SKM-1 (cell line): ENCODE results near the gene MICOS13.
"Not testable (repeated sequence)": the region's sequence is repeated elsewhere in the genome, so short reads cannot be mapped to it uniquely, and the experiment has no call there.

ENCODE experiments used
- DNase-seq: peaks from one replicate; lab custom pipeline; 2025; ENCODE audit not compliant: unreplicated experiment; lab: John Stamatoyannopoulos, UW

Gene MICOS13

GRCh38 chr19:5680437-5681368 is at the start of gene MICOS13, which contains the start of gene HSD11B1L:
Gene MICOS13 (minus strand): TSS chr19:5680516. CDS start chr19:5680486, 30 bp downstream.
Gene HSD11B1L (plus strand): TSS chr19:5681027. CDS start chr19:5684833, 3,806 bp downstream.
- peak; percentile 96 for DNase-seq

DNA sequence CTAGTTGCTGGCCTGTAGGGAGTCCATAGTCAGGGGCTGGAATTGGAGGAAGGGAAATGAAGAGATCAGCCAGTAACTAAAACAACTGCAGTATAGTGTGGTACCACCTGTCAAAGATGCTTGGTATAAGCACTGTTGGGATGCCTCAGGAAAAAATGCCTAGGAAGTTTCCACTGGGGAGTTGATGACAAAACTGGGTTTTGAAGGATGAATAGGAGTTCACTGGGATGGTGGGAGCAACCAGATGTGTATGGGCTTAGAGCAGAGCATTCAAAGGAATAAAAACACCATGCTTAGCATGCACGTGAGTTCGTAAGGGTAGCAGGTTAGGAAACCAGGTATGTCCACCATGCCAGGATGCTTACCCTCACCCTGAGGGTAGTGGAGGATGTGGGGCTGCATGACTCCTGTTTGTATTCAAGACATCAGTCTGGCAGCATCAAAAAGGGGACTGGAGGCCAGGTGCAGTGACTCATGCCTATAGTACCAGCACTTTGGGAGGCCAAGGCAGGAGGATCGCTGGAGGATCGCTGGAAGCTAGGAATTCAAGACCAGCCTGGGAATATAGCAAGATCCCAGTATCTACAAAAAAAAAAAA is 47.2 kb upstream of the MICOS13 start:
- DNase-seq, result no peak

DNA sequence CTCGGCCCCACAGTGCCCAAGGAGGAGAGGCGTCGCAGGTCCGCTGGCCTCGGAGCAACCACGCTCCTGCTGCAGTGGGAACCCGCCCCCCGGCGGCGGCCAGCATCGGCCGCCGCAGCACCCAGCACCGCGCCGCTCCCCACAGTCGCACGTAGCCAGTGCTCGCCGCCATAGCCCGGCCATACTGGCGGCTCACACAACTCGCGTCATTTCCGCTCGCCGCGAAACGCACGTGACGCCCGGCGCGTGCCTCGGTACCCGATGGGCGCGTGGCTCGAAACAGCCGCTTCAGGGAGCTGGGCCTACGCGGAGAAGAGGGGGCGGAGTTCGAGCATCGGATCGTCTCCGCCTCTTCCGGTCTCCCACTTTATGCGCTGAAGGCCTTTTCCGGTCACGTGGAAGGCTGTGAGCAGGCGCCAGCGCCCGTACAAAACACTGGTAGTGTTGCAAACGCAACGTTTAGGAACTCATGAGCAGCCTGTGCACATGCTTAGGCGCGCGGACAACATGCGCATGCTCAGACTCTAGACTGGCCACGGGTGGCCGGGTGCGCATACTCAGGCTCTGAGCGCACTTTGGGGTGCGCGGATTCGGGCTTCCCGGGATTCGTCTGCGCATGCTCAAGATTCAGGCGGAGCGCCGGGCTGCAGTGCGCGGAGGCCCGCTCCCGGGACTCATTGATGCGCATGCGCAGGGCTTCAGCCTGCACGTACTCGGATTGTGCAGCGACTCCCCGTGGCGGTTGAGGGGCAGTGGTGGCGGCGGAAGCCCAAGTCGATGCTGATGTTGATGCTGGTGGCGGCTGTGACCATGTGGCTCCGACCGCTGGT is 39.9 kb upstream of the MICOS13 start, which contains the start of the genes CATSPERD and LONP1:
TSS of gene CATSPERD (plus strand) at position 677 of the 830 bp plus-strand sequence. CDS start at position 778, 101 bp downstream.
TSS of gene LONP1 (minus strand) at position 186 of the 830 bp plus-strand sequence. CDS start at position 172, 14 bp downstream.
- DNase-seq, result peak; percentile 91

GRCh38 chr19:5719274-5719960 is 39.1 kb upstream of the MICOS13 start:
- DNase-seq, result no peak

DNA sequence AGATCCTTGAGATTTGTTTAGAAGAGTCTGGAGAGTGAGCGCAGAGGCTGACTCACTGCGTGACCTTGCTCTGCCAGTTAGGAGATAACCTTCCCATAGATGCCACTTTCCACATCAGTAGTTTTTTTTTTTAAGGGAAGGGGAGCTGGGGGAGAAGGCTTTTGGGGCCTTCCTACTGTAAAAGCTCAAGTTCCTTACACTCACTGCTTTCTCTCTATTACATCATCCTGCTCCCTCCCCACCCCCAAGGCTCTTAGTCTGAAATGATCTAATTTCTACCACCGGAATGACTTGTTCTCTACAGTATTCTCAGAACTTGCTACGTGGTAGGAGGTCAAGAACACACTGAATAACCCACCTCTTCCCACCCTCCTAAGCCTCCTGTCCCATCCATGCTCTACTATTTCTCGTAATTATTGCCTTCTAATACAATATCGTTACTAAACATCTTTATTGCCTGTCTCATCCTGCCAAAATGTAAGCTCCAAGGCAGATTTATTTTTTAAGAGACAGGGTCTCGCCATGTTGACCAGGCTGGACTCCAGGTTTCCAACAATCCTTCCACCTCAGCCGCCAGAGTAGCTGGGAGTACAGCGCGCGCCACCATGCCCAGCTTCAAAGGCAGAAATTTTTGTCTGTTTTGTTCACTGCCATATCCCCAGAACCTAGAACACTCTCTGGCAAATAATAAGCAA is 38.4 kb upstream of the MICOS13 start:
- DNase-seq, result peak; percentile 13

DNA sequence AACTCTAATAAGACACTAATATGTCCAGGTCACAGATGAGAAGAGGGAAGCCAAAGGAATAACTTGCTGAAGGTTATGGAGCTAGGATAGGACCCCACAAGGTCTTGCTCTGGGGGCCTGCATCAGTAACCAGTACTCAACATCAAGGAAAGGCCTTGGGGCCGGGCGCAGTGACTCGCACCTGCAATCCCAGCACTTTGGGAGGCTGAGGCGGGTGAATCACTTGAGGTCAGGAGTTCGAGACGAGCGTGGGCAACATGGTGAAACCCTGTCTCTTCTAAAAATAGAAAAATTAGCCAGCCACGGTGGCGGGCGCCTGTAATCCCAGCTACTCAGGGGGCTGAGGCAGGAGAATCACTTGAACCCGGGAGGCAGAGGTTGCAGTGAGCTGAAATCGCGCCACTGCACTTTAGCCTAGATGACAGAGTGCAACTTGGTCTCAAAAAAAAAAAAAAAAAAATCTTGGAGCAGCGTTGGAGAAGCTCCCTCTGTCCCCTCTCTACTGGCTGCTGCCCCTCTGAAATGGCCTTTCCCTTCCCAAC is 37.8 kb upstream of the MICOS13 start:
- no peak for DNase-seq

DNA sequence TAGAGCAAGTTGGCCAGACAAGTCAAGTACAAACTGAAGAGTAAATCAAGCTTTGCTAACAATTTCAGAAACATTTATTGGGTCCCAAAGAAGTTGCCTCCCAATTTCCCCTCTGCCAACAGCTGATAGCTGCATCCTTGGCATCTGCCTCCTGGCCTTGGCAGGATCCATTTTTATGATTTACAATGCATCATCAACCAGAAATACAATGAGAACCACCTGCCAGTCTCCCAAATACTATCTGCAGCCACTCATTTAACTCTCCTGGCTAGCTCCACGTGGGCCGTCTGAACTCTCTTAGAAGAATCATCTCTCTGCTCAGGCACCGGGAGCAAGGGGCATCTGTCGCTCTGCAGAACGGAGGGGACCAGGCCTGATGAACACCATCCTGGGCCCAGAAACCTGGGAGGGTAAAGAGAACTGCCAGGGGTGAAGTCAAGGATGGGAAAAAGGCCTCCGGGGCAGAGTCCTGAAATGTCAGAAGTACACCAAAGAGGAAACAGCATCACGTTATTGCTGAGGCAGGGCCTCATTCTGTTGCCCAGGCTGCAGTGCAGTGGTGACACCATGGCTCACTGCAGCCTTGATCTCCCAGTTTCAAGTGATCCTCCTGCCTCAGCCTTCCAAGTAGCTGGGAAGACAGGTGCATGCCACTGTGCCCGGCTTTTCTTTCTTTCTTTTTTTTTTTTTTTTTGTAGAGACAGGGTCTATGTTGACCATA is 37.1 kb upstream of the MICOS13 start:
- DNase-seq, result no peak

GRCh38 chr19:5714816-5715215 is 34.5 kb upstream of the MICOS13 start:
- DNase-seq, result no peak

- DNase-seq, result no peak
Observed at GRCh38 chr19:5713228-5713627, 32.9 kb upstream of the MICOS13 start.

DNA sequence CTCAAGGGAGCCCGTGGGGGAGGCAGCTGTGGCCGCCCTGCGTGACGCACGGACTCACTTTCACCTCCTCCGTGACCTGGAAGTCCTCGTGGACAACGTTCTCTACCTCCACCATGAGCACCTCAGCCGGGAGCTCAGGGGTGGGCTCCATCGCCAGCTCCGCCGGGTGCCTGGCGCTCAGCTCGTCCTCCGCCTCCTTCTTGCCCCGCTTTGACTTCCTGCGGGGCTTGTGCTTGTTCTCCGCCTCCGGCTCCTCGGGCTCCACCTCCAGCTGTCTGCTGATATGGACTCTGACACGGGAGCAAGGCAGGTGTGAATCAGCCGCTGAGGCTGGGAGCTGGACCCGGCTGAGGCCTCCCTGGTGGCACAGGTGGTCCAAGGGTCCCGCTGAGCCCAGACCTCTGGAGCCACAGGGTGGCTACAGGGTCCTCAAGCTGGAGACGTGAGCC is 31.4 kb upstream of the MICOS13 start:
- DNase-seq, result no peak

GRCh38 chr19:5711025-5711424 is 30.7 kb upstream of the MICOS13 start:
- no peak for DNase-seq

DNA sequence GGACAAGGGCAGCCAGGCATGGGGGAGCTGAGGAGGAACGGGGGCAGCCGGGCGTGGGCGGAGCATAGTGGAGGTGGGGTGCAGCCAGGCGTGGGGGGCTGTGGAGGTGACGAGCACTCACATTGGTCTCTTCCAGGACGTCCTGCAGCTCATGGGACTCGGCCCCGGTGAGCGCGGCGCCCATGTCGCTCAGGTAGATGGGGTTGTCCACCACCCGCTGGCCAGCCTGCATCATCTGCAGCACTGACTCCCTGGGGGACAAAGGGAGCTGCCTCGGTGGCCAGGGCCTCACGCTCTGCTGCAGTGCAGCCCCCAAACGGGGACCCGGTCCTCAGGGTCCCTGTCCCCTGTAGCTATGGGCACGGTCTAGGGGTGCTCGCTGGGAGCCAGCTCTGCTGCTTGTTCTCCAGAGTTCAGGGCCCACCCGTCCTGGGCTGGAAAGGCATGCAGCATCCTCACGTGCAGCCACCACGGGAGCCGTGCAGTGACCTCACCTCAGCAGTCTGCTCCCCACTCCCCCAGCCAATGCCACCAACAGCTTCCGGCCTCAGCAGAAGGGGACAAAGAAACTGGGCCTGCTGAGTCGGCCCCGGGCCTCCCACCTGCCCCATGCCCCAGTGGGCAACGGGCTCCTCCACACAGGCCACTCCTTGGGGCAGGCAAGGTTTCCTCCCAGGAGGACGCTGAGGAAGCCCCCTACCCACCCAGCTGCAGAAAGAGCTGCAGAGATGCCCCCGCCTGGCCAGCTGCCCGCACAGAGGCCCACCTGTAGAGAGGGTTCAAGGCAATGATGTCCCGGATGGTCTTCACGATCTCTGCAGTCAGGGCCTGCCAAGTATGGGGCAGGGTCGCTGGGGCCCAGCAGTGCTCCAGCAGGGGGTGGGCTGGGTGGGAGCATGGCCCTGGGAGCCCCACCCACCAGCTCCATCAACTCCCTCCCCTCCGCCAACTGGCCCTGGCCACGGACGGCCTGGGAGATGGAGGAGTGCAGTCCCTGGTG is 27.6 kb upstream of the MICOS13 start:
- DNase-seq, result no peak

- no peak for DNase-seq
Observed at GRCh38 chr19:5706876-5707573, 26.7 kb upstream of the MICOS13 start.

DNA sequence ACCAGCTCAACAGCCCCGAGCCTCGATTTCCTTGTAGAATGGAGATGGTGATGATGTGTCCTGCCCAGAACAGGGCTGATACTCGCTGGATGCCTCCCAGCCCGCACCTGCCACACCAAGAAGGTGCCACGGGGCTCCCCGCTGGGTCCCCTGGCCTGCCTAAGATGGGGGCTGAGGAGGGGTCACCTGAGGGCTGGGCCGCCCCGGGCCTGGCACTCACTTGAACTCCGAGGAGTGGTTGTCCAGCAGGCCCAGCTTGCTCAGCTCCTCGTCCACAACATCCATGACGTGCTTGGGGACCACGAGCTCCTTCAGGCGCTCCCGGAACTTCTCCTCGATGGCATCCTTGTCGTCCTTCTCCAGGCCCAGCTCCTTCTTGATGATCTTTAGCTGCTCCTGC is 25.2 kb upstream of the MICOS13 start:
- DNase-seq, result no peak

DNA sequence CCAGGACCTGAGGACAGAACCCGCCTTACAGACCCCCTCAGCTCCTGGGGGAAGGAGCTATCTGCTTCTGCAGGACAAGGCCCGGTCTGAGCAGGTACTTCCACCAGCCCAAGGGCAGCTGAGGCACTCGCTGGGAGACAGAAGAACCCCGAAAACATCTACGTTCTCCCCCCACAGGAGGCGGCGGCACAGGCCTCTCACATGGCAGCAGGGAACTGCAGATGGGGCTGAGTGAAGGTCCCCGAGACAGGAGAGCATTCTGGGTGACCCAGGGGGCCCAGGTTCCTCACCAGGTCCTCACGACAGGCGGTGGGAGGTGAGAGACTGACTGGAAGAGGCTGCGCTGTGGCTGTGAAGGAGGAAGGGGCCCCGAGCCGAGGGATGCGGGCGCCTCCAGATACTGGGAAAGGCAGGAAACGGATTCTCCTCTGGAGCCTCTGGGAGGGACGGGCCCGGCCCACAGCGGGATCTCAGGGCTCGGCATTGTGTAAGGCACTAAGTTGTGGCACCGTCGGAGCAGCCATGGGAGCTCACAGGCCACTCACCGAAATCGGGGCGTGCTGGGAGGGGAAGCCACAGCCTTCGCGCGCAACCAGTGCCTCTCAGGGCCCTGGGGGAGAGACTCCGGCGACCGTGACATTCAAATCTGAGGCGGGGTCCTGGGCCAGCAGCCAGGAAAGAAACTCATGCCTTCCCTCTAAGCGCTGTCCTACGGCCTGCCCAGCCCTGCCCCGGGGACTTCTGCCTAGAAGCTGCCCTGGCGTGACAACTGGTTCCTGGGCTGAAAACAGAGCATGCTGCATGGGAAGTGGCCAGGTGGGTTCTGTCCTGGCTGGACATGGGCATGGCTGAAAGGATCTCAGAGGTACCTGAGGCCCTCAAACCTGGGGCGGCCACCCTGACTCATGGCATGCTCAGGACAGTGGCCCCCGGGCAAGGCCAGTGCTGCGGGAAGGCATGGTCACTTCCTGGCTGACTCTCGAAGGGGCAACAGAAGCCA is 23.8 kb upstream of the MICOS13 start:
- DNase-seq, result no peak

GRCh38 chr19:5702053-5702410 is 21.7 kb upstream of the MICOS13 start:
- not testable (repeated sequence) for DNase-seq
